K562 (cell line): ENCODE results near the gene PAQR4. TPM values are rescaled to one million over a fixed set of nuclear protein-coding genes. Genes with fewer than 3 reads are reported as not detected.

Source experiments
- ARID4B ChIP-seq: sonication (generic); formaldehyde crosslinking; IDR thresholded peaks from 2 replicates; pipeline ENCODE4 v1.8.0; 2022; ENCODE audit warnings: mild to moderate bottlenecking, missing genetic modification reagents
- CREBBP ChIP-seq: IDR thresholded peaks from one replicate; pipeline ENCODE4 v1.6.1; 2012; ENCODE audit warnings: low read depth, mild to moderate bottlenecking, control low read depth, inconsistent platforms, low read length
- DACH1 ChIP-seq: fragments of 450-650 bp; IDR thresholded peaks from 2 replicates; pipeline ENCODE4 v1.6.1; 2018; ENCODE audit not compliant: partially characterized antibody
- FOXP1 ChIP-seq: sonication (generic); formaldehyde crosslinking; IDR thresholded peaks from 2 replicates; pipeline ENCODE4 v1.8.0; 2022; ENCODE audit warnings: mild to moderate bottlenecking, missing genetic modification reagents
- HDAC1 ChIP-seq, 2 experiments: fragments of 450-650 bp; IDR thresholded peaks; 2 replicates each; pipeline ENCODE4 v1.6.1; 2016 to 2017; ENCODE audit warnings: inconsistent platforms in 1 of 2, mild to moderate bottlenecking in 1 of 2, moderate library complexity in 1 of 2
- HDAC2 ChIP-seq: fragments of 450-650 bp; IDR thresholded peaks from 2 replicates; pipeline ENCODE4 v1.6.1; 2016; ENCODE audit warnings: mild to moderate bottlenecking
- JUND ChIP-seq, 2 experiments: IDR thresholded peaks; 2 replicates in 1 of 2; 3 replicates in 1 of 2; pipeline ENCODE4 v1.6.1; 2011; ENCODE audit warnings: borderline replicate concordance in 2 of 2, low read depth in 2 of 2, low read length in 2 of 2, improper control_type of control experiment in 1 of 2, missing biosample characterization in 1 of 2, missing genetic modification characterization in 1 of 2, missing genetic modification reagents in 1 of 2
- MAX ChIP-seq: sonication (generic); formaldehyde crosslinking; IDR thresholded peaks from 2 replicates; pipeline ENCODE4 v1.9.0; 2022; ENCODE audit warnings: mild to moderate bottlenecking, missing genetic modification reagents
- PRDM10 ChIP-seq: fragments of 450-650 bp; IDR thresholded peaks from 2 replicates; pipeline ENCODE4 v1.6.1; 2018; ENCODE audit not compliant: partially characterized antibody
- SUPT5H ChIP-seq: fragments of 450-650 bp; IDR thresholded peaks from 2 replicates; pipeline ENCODE4 v1.6.1; 2016
- TEAD4 ChIP-seq, 2 experiments: sonication (generic) in 1 of 2; formaldehyde crosslinking in 1 of 2; IDR thresholded peaks; 2 replicates each; pipeline versions ENCODE4 v1.6.1 to v1.8.0; 2012 to 2022; ENCODE audit warnings: borderline replicate concordance in 1 of 2, inconsistent platforms in 1 of 2, low read length in 1 of 2, mild to moderate bottlenecking in 1 of 2, missing genetic modification reagents in 1 of 2
- ZFPM2 ChIP-seq: fragments of 250-450 bp; sonication (Bioruptor Pico); IDR thresholded peaks from 2 replicates; pipeline ENCODE4 v1.5.1; 2022; ENCODE audit warnings: mild to moderate bottlenecking
- ZNF436 ChIP-seq: fragments of 250-450, 450-650 bp; sonication (Bioruptor Pico); formaldehyde crosslinking; IDR thresholded peaks from 2 replicates; pipeline ENCODE4 v1.7.0; 2020; ENCODE audit warnings: mild to moderate bottlenecking
- ZNF830 ChIP-seq: fragments of 250-450 bp; sonication (Bioruptor Pico); IDR thresholded peaks from 2 replicates; pipeline ENCODE4 v1.5.0; 2021; ENCODE audit warnings: mild to moderate bottlenecking
- polyA plus RNA-seq, 8 experiments: library from polyadenylated mRNA; depleted of rRNA in 4 of 8; stranded (reverse) in 5 of 8; unstranded in 3 of 8; fragments of >200 nt; fragmentation: Nextera tagmentation in 2 of 8; fragmentation: Illumina TruSeq in 1 of 8; extraction: Ambion mirVana in 2 of 8; extraction: Trizol in 1 of 8; gene quantifications; 2 replicates each; pipeline versions ENCODE4 v1.2.1 to v1.2.3, GENCODE V29; 2011 to 2014; ENCODE audit warnings: inconsistent platforms in 1 of 8, missing spikeins in 1 of 8
- total RNA-seq, 7 experiments: library from RNA; depleted of rRNA in 6 of 7; stranded (reverse); fragments of >200 nt in 6 of 7; fragmentation: Illumina TruSeq in 2 of 7; extraction: Trizol in 2 of 7; gene quantifications; 2 replicates each; pipeline versions ENCODE4 v1.2.1 to v1.2.3, GENCODE V29; 2011 to 2021; ENCODE audit warnings: low replicate concordance in 1 of 7
- TF ChIP-seq, protein P1 (sequence below), 2 experiments: fragments of 450-650 bp in 1 of 2; sonication (generic) in 1 of 2; formaldehyde crosslinking in 1 of 2; IDR thresholded peaks in 1 of 2; conservative IDR thresholded peaks in 1 of 2; 2 replicates each; pipeline versions ENCODE4 v1.6.1 to v1.8.1; 2016 to 2023; ENCODE audit warnings: mild to moderate bottlenecking in 2 of 2, moderate library complexity in 2 of 2, inconsistent platforms in 1 of 2, missing genetic modification reagents in 1 of 2

Gene PAQR4
- total and polyA plus RNA-seq, 9 of the 15 experiments (the other 6 are each of a cell fraction or from before 2014, with no cell fraction given) = 0.62 to 40.4 (median 19.5) TPM

GRCh38 chr16:3021449-3022207 is 52.5 kb downstream of the PAQR4 start (continued):
- TF ChIP-seq JUND (IDR thresholded peaks at IDR 0.05; ENCODE audit: borderline replicate concordance, low read depth, low read length) = peak; percentile 43; the same call in 1 of the 2 replicates
- no peak for TF ChIP-seq JUND (tag; IDR thresholded peaks at IDR 0.05; ENCODE audit: borderline replicate concordance, low read depth, low read length)
- TF ChIP-seq HDAC1 (IDR thresholded peaks at IDR 0.05) = 0 out of 4 replicates have a peak, but pooled peaks of 1 of the 2 experiments have one; percentile 6
- no peak for TF ChIP-seq SUPT5H
- no peak for TF ChIP-seq CREBBP
- TF ChIP-seq TEAD4 (IDR thresholded peaks at IDR 0.05; ENCODE audit: low read length) = no peak
- no peak for TF ChIP-seq TEAD4 (CRISPR knock-in tag; IDR thresholded peaks at IDR 0.05; ENCODE audit: borderline replicate concordance)
- TF ChIP-seq, protein P1, sequence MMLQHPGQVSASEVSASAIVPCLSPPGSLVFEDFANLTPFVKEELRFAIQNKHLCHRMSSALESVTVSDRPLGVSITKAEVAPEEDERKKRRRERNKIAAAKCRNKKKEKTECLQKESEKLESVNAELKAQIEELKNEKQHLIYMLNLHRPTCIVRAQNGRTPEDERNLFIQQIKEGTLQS (IDR thresholded peaks at IDR 0.05) = no peak
- TF ChIP-seq, protein P1 (CRISPR knock-in tag; conservative IDR thresholded peaks at IDR 0.05) = no peak
- no peak for TF ChIP-seq ZNF436 (CRISPR knock-in tag)
- TF ChIP-seq PRDM10 = no peak
- TF ChIP-seq DACH1 = peak; percentile 63
- TF ChIP-seq ARID4B (CRISPR knock-in tag) = 0 out of 2 replicates have a peak, but pooled peaks have one; percentile 55
- TF ChIP-seq MAX (CRISPR knock-in tag) = peak; percentile 21; the same call in 1 of the 2 replicates
- 0 out of 2 replicates have a peak, but pooled peaks have one; percentile 64 for TF ChIP-seq FOXP1
- no peak for TF ChIP-seq ZNF830
- TF ChIP-seq ZFPM2 = no peak
- 0 out of 2 replicates have a peak, but pooled peaks have one; percentile 29 for TF ChIP-seq HDAC2
